PFSK-1 (cell line): ENCODE data around the gene MAPRE2.

Experiments used
- POLR2AphosphoS5 ChIP-seq: IDR thresholded peaks from 2 replicates; pipeline ENCODE4 v1.6.1; 2012; ENCODE audit warnings: low read depth, mild to moderate bottlenecking, control low read depth, low read length, moderate library complexity
- TAF1 ChIP-seq: IDR thresholded peaks from 2 replicates; pipeline ENCODE4 v1.6.1; 2012; ENCODE audit warnings: low read length, control low read depth, borderline replicate concordance; ENCODE audit not compliant: insufficient read depth

DNA sequence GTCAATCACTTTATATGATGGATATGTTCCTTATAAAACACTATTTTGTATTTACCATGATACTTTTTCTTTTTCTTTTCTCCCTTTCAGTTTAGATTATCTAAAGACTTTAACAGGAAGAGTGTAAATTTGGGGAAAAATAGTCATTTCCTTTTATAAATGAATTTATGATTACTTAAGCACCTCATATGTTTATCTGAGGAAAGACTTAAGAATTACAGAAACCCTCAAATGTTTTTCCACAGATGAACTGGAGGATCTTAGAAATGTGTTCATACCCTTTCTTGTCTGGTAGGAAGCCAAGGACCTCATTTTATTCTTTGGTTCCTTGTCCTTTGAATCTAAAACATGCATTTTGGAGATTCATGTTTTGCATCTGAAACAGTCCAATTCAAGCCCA, 36.7 kb downstream of the MAPRE2 start:
- no peak for TF ChIP-seq POLR2AphosphoS5
- TF ChIP-seq TAF1: no peak
